GM19023 (cell line): ENCODE data around the gene ADAMTS3.

Experiments
- ATAC-seq: cut with Tn5 transposase; IDR thresholded peaks from one replicate; pipeline ENCODE4 v1.9.1; 2021; ENCODE audit warnings: mild to moderate bottlenecking, moderate library complexity; ENCODE audit not compliant: unreplicated experiment

Gene ADAMTS3

DNA sequence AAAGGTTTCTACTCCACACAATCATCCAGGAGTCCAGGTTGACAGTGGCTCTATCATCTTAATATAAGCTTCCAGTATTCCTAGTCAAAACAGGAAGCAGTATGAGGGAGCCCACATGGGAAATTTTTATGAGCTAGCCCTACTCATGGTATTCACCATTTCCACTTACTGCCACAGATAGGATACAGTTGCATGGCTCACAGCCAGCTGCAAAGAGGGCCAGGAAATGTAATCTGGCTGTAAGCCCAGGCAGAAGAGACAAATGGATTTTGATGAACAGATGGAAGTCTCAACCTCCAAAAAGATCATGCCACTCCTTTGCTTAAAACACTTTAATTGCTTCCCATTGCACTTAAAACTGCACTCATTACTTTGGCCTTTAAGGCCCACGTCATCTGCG is 150.6 kb downstream of the ADAMTS3 start:
- ATAC-seq = no peak

DNA sequence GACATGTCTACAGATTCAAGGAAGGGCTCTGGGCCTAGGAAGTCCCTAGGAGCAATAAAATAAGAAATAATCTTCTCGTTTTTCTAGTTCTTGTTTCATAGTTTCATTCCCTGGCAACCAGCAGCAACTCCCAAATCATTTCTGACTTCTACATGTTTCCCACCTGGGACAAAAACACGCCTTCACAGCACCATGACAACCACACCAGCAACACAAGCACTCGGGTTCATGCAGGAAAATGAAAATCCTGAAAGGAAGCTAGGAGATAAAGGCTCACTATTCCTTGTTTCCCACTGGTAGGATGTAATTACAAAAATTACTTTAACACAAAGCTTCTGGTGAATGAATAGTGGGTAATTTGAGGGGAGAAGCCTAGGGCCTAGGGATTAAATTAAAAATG is 158.9 kb downstream of the ADAMTS3 start:
- ATAC-seq = no peak

DNA sequence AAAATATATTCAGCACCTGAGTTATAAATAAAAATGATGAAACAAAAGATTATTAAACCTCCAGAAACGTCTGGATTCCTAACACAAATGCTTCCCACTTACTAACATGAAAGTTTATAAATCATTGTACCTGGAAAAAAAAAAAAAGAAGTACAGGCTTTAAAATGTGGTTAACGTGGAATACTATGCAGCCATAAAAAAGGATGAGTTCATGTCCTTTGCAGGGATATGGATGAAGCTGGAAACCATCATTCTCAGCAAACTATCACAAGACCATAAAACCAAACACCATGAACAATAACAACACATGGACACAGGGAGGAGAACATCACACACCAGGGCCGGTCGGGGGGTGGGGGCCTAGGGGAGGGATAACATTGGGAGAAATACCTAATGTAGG is 160.5 kb downstream of the ADAMTS3 start:
- ATAC-seq = no peak

DNA sequence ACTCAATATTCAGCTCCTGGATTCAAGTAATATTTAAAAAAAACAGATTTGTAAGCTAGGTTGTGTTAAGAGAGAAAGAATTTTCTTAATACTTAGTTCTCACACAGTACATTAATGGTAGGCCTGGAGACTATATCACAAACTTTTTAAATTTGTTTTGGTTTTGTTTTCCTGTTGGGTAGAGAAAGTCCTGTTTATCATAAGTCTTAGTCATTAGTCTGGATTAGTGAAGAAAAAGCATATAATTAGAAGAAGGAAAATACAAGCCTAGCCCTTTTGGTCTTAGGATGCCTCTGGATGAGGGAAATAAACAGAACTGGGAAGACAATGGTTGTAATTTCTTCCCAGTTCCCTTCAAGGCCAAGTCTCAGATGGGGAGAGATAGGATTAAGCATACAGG is 163.6 kb downstream of the ADAMTS3 start:
- ATAC-seq = no peak

DNA sequence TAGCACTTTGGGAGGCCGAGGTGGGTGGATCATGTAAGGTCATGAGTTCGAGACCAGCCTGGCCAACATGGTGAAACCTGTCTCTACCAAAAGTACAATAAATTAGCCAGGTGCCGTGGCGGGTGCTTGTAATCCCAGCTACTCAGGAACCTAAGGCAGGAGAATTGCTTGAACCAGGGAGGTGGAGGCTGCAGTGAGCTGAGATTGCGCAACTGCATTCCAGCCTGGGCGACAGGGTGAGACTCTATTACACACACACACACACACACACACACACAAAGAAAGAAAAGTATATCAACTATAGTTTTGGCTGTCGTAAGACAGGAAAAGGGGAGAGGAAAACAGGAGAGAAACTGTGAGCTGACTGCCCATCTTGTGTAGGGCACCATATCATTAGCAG is 171.7 kb downstream of the ADAMTS3 start:
- ATAC-seq = no peak

DNA sequence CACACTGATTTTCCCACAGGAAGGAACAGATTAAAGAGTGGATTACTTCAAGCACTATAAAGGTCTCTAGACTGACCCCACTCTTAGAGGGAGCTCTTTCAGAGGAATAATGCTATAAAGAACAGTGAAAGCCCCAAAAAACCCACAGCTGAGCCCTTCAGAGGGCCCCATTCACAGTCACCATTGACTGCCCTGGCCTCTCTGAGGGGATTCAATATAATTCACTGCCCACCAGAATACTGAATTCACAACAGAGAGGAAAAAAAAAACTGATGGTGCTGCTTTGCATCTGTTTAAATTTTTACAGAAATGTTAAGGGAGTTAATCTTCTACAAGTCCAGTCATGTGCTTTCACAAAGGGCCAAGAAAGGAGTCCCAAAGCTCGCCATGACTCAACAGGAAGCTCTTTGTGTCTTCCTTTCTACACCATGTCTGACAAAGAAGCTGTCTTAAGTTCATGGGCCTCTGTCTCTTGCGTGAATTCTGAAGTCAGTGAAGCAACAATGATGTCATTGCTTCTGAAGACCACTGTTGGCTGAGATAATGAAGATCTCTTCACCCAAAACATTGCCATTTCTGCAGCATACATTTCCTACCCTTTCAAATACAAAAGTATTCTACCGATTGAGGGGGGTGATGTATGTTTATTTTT is 174.9 kb downstream of the ADAMTS3 start:
- ATAC-seq = no peak

DNA sequence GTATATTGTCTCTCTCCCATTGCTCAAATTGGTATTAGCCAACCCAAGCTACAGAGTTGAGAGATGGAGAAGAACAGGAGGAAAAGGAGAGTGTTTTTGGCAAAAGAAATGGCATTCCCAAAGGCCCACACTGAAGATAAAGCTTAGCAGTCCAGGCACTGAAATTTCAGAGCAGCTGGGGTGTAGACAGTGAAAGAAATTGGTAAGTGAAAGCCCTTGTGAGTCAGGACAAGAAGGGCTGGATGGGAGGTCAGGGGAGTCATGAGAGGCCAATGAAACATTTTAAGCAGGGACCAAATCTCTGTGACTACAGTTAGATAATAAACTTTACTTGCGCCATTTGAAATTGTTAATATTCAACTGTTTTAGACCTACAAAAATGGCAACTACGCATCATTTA is 177.7 kb downstream of the ADAMTS3 start:
- ATAC-seq = no peak

DNA sequence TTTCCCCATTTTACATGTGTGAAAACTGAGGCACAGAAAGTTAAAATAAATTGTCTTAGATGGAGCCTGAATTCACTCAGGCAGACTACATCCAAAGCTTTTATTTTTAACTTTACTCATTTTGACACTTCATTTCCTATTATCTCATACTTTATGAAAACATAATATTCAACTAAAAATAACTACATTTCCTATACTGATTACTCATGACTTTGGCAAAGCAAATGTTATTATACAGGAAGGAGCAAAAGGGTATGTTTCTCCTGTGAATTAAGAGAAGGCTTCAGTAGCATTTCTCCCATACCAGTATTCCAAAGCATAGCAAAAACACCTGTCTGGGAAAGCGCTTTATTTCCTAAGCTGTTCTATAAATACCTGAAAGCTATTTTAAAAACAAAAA is 178.6 kb downstream of the ADAMTS3 start:
- no peak for ATAC-seq

DNA sequence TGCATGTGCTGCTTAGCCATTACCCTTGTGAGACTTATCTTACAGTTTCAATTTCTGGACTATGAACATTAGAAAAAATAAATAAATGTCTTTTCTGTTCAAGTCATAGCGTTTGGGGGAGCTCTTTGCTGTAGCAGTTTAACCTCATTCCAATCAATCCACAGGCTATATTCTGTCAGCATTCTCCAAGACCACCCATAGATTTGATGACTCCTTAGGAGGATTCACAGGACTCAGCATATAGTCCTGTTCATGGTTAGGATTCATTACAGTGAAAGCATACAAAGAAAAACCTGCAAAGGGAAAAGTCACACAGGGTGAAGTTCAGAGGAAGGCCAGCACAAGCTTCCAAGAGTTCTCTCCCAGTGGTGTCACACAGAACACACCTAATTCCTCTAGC is 180.5 kb downstream of the ADAMTS3 start:
- ATAC-seq = no peak

DNA sequence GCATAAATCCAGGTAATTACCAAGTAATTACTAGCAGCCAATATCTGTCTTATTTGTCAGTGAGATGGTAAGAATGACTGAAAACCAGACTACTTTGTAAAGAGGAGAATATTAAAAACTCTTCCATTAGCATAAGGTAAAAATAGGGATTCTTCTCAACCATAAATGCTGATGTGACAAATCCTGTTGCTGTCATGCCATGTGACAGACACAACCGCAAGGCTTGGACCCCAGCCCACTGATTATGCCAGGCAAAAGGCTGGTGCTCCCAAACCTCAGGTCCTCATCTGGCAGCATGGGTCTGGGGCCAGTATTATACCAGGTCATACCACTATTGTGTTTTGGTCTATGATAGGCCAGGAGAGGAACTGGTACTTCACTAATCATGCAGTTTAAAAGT is 181.1 kb downstream of the ADAMTS3 start:
- no peak for ATAC-seq

DNA sequence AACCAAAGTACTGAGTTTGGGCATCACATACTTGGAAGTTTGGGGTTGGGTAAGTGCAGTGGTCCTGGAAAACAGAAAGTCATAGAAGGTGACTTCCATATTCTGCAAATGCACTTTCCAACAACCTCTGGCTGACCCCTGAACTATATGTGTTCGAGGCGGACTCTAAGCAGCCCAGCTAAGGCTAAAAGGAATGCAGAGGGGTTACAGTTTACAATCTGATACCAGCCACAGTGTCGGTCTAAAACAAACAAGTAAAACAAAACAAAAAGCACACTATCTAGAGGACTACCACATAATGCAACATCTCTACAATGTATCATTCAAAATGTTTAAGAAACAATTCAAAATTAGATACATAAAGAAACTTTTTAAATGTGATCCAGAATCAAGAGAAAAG is 185.6 kb downstream of the ADAMTS3 start:
- no peak for ATAC-seq

DNA sequence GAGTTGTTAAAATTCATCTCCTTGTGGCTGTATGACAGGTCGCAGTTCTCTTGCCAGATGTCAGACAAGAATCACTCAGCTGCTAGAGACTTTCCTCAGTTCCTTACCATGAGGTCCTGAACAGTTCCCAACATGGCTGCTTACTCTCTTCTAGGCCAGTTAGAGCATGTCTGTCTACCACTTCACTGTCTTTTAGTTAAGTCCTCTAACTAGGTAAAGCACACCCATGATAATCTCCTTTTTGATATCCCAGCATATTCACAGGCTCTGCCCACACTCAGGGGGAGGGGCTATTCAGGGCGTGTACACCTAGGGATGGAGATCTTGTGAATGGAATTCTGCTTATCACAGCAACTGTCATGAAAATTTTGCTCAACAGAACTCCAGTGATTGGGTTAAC is 190.1 kb downstream of the ADAMTS3 start:
- ATAC-seq = no peak

DNA sequence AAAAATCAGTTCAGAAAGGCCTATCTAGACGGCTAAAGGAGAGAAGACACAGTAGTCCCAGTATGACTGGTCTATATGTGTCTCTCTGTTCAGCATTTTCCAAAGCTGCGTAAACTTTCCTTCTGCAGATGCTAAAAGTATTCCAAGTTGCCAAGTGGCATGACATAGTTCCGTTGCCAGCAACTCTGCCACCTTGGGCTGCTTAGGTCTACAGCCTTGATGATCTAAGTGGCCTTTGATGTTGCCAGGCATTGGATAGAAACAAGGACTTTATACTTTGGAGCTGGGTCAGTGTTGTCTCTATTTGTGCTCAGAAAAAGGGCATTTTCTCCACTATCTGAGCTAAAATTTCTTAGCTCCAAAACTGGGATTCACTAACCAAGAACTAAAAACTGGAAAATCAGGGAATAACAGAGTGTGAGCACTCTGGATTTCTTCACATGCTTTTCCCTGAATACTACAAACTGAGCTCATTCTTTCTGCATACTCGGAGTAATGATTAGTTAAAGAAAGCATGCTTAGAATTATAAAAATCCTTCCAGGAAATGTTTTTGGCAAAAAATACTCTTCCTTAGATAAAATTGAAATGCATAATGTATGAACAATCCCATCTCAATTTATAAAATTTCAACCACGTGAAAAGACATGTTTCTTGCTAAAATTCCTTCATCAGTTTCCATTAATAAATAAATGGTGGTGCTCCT is 191.4 kb downstream of the ADAMTS3 start:
- ATAC-seq = no peak

DNA sequence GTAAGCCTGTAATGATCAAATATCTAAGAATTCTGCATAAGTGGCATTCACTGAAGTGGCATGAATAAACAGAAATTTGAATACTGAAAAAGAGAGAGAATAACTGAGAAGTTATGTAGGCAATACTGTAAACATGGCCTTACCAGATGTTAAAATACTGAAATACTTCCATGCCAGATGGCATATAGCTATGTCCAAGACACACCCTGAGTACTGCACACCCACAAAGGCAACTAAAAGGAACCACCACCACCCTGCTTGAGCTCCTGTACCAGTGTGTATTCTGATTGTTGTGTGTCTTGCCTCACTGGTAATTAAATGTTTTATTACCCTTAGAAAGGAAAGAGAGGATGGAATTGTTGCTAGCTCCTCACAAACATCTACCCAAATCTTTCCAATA is 192.1 kb downstream of the ADAMTS3 start:
- ATAC-seq = no peak

DNA sequence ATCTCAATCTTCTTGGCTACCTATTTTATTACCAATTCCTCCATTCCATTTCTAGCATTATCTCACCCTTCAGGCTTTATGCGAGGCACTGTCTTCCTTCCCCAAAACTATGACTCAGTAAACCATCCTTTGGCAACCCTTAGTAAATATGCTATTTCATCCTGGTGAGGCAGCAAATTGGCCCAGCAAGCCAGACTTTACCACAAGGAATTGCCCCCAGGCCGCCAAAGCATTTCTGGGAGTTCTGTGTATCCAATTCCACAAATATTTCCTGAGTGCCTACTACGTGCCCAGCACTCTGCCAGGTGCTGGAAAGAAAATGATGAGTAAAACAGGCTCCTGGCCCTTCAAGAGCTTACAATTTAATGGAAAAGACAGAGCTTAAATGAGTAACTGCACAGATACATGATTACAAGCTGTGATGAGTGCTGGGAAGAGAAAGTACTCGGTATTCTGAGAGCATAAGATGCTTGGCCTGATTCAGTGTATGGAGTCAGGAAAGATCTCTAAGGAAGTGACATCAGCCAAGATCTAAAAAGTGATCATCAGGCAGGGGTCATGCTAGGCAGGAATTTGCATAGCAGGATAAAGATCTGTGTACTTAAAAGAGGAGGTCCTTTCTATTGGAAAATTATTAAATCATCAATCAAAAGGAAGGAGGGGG is 193.8 kb downstream of the ADAMTS3 start:
- ATAC-seq = no peak

DNA sequence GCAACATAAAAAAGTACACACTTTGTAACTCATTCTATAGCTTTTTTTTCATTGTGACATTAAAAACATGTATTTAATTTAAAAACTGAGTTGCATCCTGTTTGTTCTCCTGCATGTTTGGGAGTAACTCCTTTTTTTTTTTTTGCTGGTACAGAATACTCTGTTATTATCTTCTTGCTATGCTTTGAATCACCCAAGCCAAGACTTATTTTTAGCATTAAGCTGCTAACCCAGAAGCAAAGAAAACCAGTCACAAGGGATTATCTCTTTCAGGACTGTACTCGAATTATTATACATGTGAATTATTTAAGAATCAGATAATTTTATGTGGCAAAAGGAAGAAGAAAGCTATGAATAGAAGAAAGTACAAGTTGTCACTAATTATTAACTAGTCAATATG is 194.9 kb downstream of the ADAMTS3 start:
- ATAC-seq = no peak

DNA sequence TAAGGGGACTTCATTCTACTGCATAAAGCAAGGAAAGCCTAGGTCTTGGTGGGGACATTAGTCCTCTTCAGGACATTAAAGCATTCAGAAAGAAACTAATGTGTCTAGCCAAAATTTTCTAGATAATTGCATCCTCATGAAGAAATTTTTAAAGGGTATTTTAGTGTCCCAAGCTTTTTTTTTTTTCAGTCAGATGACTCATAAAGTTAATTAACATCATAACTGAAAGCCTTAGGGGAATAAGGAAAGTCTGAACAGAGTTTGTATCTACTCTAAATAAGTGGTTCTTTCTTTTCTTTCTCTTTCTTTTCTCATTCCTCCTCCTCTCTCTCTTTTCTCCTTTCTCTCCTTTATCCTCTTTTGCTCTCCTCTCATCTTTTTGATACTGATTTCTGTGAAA is 202.4 kb downstream of the ADAMTS3 start:
- no peak for ATAC-seq

DNA sequence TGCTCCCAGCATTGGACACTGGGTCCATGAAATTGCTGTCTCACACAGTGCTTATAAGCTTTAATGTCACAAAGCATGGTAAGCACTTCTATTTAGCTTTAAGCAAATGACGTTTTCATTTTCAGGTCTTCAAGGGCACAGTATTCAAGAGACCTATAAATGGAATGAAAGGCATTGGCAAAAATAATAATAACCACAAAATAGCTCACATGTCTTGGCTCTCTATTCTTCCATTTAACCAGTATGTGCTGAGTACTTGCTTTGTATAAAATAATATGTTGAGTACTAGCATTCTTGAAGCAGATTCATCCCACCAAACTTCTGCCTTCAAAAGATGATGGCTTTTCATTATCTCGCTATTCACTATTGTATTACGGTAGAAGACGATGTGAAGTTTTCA is 203.0 kb downstream of the ADAMTS3 start:
- ATAC-seq = no peak

DNA sequence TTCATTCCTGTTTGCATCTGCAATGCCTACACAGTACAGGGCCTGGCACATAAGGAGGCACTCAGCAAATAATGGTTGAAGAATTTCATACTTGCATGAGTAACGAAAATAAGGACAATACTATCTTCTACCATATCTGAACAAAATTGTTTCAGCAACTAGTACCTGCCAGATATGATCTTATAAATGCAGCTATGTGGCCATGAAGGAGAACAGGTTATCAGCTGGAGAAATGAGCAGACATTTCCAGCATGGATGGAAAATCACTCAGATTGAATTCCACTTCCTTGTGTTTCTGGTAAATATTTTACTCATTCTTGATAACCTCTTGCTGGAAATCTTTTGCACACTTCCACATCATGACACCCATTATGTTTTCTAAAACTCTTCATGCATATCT is 204.0 kb downstream of the ADAMTS3 start:
- no peak for ATAC-seq

DNA sequence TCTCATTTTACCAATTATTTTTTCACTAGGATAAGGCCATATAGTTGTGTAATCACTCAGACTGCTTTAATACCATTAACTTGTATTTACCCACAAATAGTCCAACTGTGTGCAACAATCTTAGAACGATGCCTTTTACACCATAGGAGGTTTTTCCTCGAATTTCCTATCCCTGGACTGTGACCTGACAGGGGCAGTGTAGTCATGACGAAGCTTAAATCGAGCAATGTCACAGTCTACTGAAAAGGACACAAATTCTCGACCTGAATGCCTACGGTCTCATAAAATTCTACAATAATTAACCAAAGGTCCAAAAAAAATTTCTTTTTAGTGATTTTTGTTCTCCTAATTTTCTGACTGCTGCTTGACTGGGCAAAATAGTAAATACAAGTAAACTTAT is 208.9 kb downstream of the ADAMTS3 start:
- ATAC-seq = no peak

DNA sequence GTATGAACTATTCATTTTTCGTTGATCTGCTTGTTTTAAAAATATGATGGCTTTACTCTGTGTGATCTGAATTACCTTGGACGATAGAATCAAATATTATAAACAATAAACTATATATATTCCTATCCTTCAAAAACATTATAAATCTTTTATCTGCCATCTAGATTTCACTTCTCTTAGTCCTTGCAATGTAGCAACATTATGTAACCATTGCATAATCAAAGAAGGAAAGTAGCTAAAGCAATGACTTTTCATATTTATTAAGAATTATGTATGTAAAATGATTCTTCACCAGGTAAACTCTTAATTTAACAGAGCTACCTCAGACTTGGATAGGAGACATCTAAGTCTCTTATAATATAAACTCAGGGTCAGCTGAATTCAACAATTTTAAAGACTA is 210.5 kb downstream of the ADAMTS3 start:
- ATAC-seq = no peak

DNA sequence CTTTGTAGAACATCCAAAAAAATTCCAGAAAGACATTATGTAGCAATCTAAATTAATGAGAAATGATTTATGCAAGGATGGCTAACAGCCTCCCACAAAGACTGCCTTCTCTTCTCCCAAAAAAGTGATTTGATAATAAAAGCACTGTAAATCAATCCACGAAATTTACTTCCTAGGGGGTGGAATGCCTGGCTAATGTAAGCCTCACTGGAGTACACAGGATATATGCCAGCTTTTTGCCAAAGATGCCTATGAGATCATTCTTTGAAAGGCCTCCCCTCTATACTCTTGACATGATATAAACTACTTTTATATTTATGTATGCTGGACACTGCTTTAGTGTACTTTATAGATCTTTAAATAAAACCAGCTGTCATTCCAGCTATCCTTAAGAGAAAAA is 211.1 kb downstream of the ADAMTS3 start:
- ATAC-seq = no peak
